H1 (cell line): ENCODE data around the gene CLDN9. TPM values are rescaled to one million over a fixed set of nuclear protein-coding genes. Genes with fewer than 3 reads are reported as not detected.

Source experiments
- CTCF ChIA-PET: fragments of 300-600 bp; sonication (Branson Sonifier 250); formaldehyde crosslinking; loops from one replicate; lab custom pipeline; 2021; ENCODE audit not compliant: partially characterized antibody; lab: Charles Lee
- POLR2A ChIA-PET: fragments of 300-600 bp; sonication (Branson Sonifier 250); formaldehyde crosslinking; loops from one replicate; lab custom pipeline; 2021; ENCODE audit warnings: inconsistent platforms; ENCODE audit not compliant: partially characterized antibody; lab: Charles Lee
- DNase-seq, 2 experiments: peaks; one replicate each; pipeline versions ENCODE4 v3.0.0 to v3.0.0-alpha.2; 2010 to 2022; ENCODE audit warnings: low spot score in 2 of 2, low read depth in 1 of 2, mixed read lengths in 1 of 2
- FAIRE-seq: peaks from 2 replicates; lab custom pipeline; 2011; peaks lifted over from hg19 to GRCh38; lab: Jason Lieb, UNC
- H2AFZ ChIP-seq: 2 replicates; pipeline ENCODE4 v1.8.1; 2012; ENCODE audit warnings: low read length, inconsistent platforms
- H2AK5ac ChIP-seq: 2 replicates; pipeline ENCODE4 v1.6.1; 2013; ENCODE audit warnings: low read depth, low read length
- H2BK120ac ChIP-seq: replicated peaks from 2 replicates; pipeline ENCODE3; 2013; ENCODE audit warnings: low read depth, low read length, inconsistent platforms
- H2BK12ac ChIP-seq: 2 replicates; pipeline ENCODE4 v1.6.1; 2013; ENCODE audit warnings: low read depth, low read length
- H2BK15ac ChIP-seq: 2 replicates; pipeline ENCODE4 v1.6.1; 2013; ENCODE audit warnings: low read length
- H2BK20ac ChIP-seq: 2 replicates; pipeline ENCODE4 v1.6.1; 2013; ENCODE audit warnings: low read length
- H2BK5ac ChIP-seq: 2 replicates; pipeline ENCODE4 v1.6.1; 2013; ENCODE audit warnings: low read depth, low read length
- H3K14ac ChIP-seq: 2 replicates; pipeline ENCODE4 v1.6.1; 2013; ENCODE audit warnings: inconsistent platforms; ENCODE audit not compliant: insufficient read length
- H3K18ac ChIP-seq: 2 replicates; pipeline ENCODE4 v1.6.1; 2013; ENCODE audit warnings: low read length; ENCODE audit errors: extremely low read depth
- H3K23ac ChIP-seq: 2 replicates; pipeline ENCODE4 v1.6.1; 2013; ENCODE audit warnings: inconsistent platforms; ENCODE audit not compliant: insufficient read length
- H3K23me2 ChIP-seq: 2 replicates; pipeline ENCODE4 v1.6.1; 2013; ENCODE audit warnings: low read depth, low read length
- H3K27ac ChIP-seq: 2 replicates; pipeline ENCODE4 v1.6.1; 2011; ENCODE audit warnings: low read depth, low read length, inconsistent platforms
- H3K27me3 ChIP-seq, 4 experiments: replicated peaks in 1 of 4; 1 replicate in 1 of 4; 2 replicates in 3 of 4; pipeline versions ENCODE4 v1.6.1 to v1.8.1; 2011 to 2013; ENCODE audit warnings: low read length in 3 of 4, mild to moderate bottlenecking in 3 of 4, inconsistent platforms in 2 of 4, mixed read lengths in 2 of 4, moderate library complexity in 1 of 4; ENCODE audit not compliant: control insufficient read depth in 3 of 4, insufficient read depth in 3 of 4; ENCODE audit errors: extremely low read depth in 1 of 4
- H3K36me3 ChIP-seq, 4 experiments: 2 replicates each; pipeline versions ENCODE4 v1.6.1 to v1.8.1; 2011 to 2013; ENCODE audit warnings: mild to moderate bottlenecking in 4 of 4, low read length in 3 of 4, moderate library complexity in 2 of 4, control low read depth in 1 of 4, inconsistent platforms in 1 of 4; ENCODE audit not compliant: insufficient read depth in 4 of 4, control insufficient read depth in 2 of 4
- H3K4ac ChIP-seq: replicated peaks from 2 replicates; pipeline ENCODE3; 2013; ENCODE audit warnings: low read length, low read depth, mixed read lengths, inconsistent platforms; ENCODE audit not compliant: insufficient read length
- H3K4me1 ChIP-seq, 4 experiments: replicated peaks in 1 of 4; 1 replicate in 1 of 4; 2 replicates in 3 of 4; pipeline versions ENCODE4 v1.6.1 to v1.8.1; 2011 to 2013; ENCODE audit warnings: low read length in 3 of 4, inconsistent platforms in 2 of 4, mixed read lengths in 1 of 4; ENCODE audit not compliant: insufficient read depth in 4 of 4, control insufficient read depth in 3 of 4
- H3K4me2 ChIP-seq, 2 experiments: 2 replicates each; pipeline versions ENCODE4 v1.6.1 to v1.8.1; 2011 to 2013; ENCODE audit warnings: low read depth in 2 of 2, low read length in 2 of 2, control low read depth in 1 of 2, inconsistent platforms in 1 of 2, mild to moderate bottlenecking in 1 of 2; ENCODE audit not compliant: insufficient read depth in 1 of 2
- H3K4me3 ChIP-seq, 4 experiments: fragments of 200-600, 300-600 bp in 1 of 4; sonication (generic), shearing (Covaris generic), sonication (Bioruptor Twin) in 1 of 4; 2 replicates each; pipeline versions ENCODE4 v1.5.1 to v1.8.1; 2011 to 2016; ENCODE audit warnings: low read length in 4 of 4, low read depth in 3 of 4, control low read depth in 2 of 4, inconsistent platforms in 2 of 4, mild to moderate bottlenecking in 2 of 4, mixed read lengths in 1 of 4, moderate library complexity in 1 of 4; ENCODE audit not compliant: insufficient read depth in 2 of 4; ENCODE audit errors: extremely low read depth in 1 of 4
- H3K56ac ChIP-seq: replicated peaks from 2 replicates; pipeline ENCODE3; 2013; ENCODE audit warnings: low read depth, mild to moderate bottlenecking, mixed read lengths, low read length, inconsistent platforms; ENCODE audit not compliant: insufficient read length
- H3K79me1 ChIP-seq: 2 replicates; pipeline ENCODE4 v1.6.1; 2013; ENCODE audit warnings: low read depth, low read length, control low read depth
- H3K79me2 ChIP-seq, 2 experiments: 2 replicates each; pipeline versions ENCODE4 v1.6.1 to v1.8.1; 2012 to 2013; ENCODE audit warnings: low read length in 2 of 2, mild to moderate bottlenecking in 2 of 2, inconsistent platforms in 1 of 2; ENCODE audit not compliant: insufficient read depth in 2 of 2, control insufficient read depth in 1 of 2
- H3K9ac ChIP-seq, 4 experiments: replicated peaks in 1 of 4; 1 replicate in 1 of 4; 2 replicates in 3 of 4; pipeline versions ENCODE4 v1.6.1 to v1.8.1; 2011 to 2013; ENCODE audit warnings: low read depth in 3 of 4, low read length in 3 of 4, control low read depth in 2 of 4, mild to moderate bottlenecking in 2 of 4, moderate library complexity in 2 of 4, inconsistent platforms in 1 of 4; ENCODE audit errors: extremely low read depth in 1 of 4
- H3K9me3 ChIP-seq, 2 experiments: 2 replicates each; pipeline versions ENCODE4 v1.6.1 to v1.8.1; 2012 to 2013; ENCODE audit warnings: mild to moderate bottlenecking in 2 of 2, moderate library complexity in 2 of 2, control low read depth in 1 of 2, inconsistent platforms in 1 of 2, low read depth in 1 of 2, low read length in 1 of 2, mixed read lengths in 1 of 2; ENCODE audit not compliant: insufficient read depth in 2 of 2
- H4K20me1 ChIP-seq, 2 experiments: replicated peaks in 1 of 2; 2 replicates each; pipeline versions ENCODE3 to v1.8.1; 2011 to 2013; ENCODE audit warnings: inconsistent platforms in 2 of 2, low read length in 2 of 2, mild to moderate bottlenecking in 1 of 2; ENCODE audit not compliant: insufficient read depth in 2 of 2, control insufficient read depth in 1 of 2
- H4K5ac ChIP-seq: 2 replicates; pipeline ENCODE4 v1.6.1; 2013; ENCODE audit warnings: low read length, low read depth, mixed read lengths, inconsistent platforms; ENCODE audit not compliant: insufficient read length
- H4K8ac ChIP-seq: 2 replicates; pipeline ENCODE4 v1.8.0; 2013; ENCODE audit warnings: mild to moderate bottlenecking, moderate library complexity, low read length, inconsistent platforms; ENCODE audit not compliant: insufficient read depth; ENCODE audit errors: extremely low read depth
- H4K91ac ChIP-seq: replicated peaks from 2 replicates; pipeline ENCODE3; 2013; ENCODE audit warnings: low read length, mixed read lengths, inconsistent platforms; ENCODE audit not compliant: insufficient read length
- CHD2 ChIP-seq: IDR thresholded peaks from 2 replicates; pipeline ENCODE4 v1.6.1; 2012; ENCODE audit warnings: low read length, improper control_type of control experiment
- PHF8 ChIP-seq: fragments of 200-600 bp; sonication (generic); conservative IDR thresholded peaks from 2 replicates; pipeline ENCODE4 v1.7.1; 2012; ENCODE audit warnings: low read depth, mild to moderate bottlenecking, inconsistent platforms, low read length, moderate library complexity
- SP1 ChIP-seq: IDR thresholded peaks from 2 replicates; pipeline ENCODE4 v1.6.1; 2011; ENCODE audit warnings: low read depth, low read length
- WGBS, 2 experiments: shearing (Covaris generic) in 1 of 2; methylation state at CpG; one replicate each; pipeline versions ENCODE4 v1.1.6 to v1.1.7; 2013 to 2015; ENCODE audit warnings: low lambda C conversion rate in 2 of 2, mixed read lengths in 2 of 2, inconsistent platforms in 1 of 2, low coverage in 1 of 2, missing lambda C conversion rate in 1 of 2; ENCODE audit not compliant: insufficient replicate concordance in 2 of 2, insufficient coverage in 1 of 2, insufficient read length in 1 of 2; ENCODE audit errors: extremely low coverage in 1 of 2, missing lambda C conversion rate in 1 of 2; 5-methylcytosine and 5-hydroxymethylcytosine counted together
- polyA plus RNA-seq, 7 experiments: library from polyadenylated mRNA; depleted of rRNA in 3 of 7; stranded (reverse) in 5 of 7; unstranded in 2 of 7; fragments of >200 nt in 5 of 7; fragments of 200-250 nt in 2 of 7; gene quantifications; 1 replicate in 5 of 7; 2 replicates in 1 of 7; 4 replicates in 1 of 7; pipeline versions ENCODE4 v1.2.1 to v1.2.3, GENCODE V29; 2011 to 2013; ENCODE audit warnings: missing spikeins in 2 of 7, mixed read lengths in 2 of 7
- total RNA-seq: library from RNA; stranded (reverse); fragmentation: NEBNext Ultra II Directional; extraction: Animal tissue kit (Norgen Biotek cat#: 25700); gene quantifications from 2 replicates; pipeline ENCODE4 v1.2.1, GENCODE V29; 2021

Gene CLDN9
- total and polyA plus RNA-seq, 2 of the 8 experiments (the other 6 are each of a cell fraction or from before 2014, with no cell fraction given), result 0.60 to 0.89 TPM

DNA sequence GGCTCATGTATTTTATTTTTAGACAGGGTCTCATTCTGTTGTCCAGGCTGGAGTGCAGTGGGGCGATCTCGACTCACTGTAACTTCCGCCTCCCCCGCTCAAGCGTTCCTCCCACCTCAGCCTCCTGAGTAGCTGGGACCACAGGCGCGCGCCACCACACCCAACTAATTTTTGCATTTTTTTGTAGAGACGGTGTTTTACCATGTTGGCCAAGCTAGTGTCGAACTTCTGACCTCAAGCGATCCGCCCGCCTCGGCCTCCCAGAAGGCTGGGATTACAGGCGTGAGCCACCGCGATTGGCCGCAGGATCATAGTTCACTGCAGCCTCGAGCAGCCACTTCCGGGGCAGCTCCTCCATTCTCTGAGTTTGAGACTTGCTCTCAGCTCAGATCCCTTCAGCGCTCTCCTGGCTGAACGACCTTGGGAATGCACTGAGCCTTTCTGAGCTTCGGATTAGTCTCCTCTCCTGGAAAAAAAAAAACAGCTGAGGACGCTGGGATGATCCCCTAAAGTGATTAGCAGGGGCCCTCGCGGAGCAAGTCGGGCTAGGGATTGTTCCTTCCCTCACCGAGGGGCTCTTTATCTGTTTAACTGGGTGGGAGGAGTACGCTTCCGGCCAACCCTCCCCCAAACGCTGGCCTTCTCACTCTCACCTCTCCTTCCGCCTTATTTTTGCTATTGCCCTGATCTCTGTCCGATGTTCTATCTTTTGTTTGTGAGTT lies 31.4 kb upstream of the CLDN9 start:
- TF ChIP-seq PHF8, result 0 out of 2 replicates have a peak, but pooled peaks have one; percentile 25
- no peak for TF ChIP-seq CHD2
- TF ChIP-seq SP1, result peak; percentile 31; the same call in 1 of the 2 replicates
- TF ChIP-seq, all 59 proteins: peak for 2
- DNase-seq (no peak), FAIRE-seq (no peak)
- Histone ChIP-seq H3K79me1 (peaks cover 6% of the 10 kb centered on the region), H3K27ac (0 out of 2 replicates have a peak overlapping the region, but pooled peaks have one; percentile 28), H3K4me1 (peaks cover 3 to 23% (median 14%) of the 10 kb centered on the region in 4 experiments), H3K9me3 (no peaks in the 10 kb centered on the region), H2AK5ac (peak overlapping the region; percentile 68; the same call in 1 of the 2 replicates), H3K23me2 (peaks cover 12% of the 10 kb centered on the region; the same call in 1 of the 2 replicates), H3K79me2 (peaks cover 0 to 8% of the 10 kb centered on the region in 2 experiments; a peak in 2 of 4 replicates), H4K5ac (peak overlapping the region; percentile 78), H3K4ac (peak overlapping the region; percentile 83), H2BK20ac (peak overlapping the region; percentile 17; the same call in 1 of the 2 replicates), H3K4me2 (peak overlapping the region; percentile 38 to 93), H3K36me3 (peaks cover 0 to 11% (median 4%) of the 10 kb centered on the region in 4 experiments; a peak in 5 of 8 replicates), H4K20me1 (peaks cover 10 to 16% of the 10 kb centered on the region in 2 experiments), H4K91ac (peak overlapping the region; percentile 95), H4K8ac (peak overlapping the region; percentile 98), H2BK5ac (peak overlapping the region; percentile 97), H3K18ac (peak overlapping the region; percentile 66), H2BK12ac (peak overlapping the region; percentile 86), H3K23ac (no peak overlapping the region), H2BK120ac (peak overlapping the region; percentile 68), H3K4me3 (peak overlapping the region; percentile 7 to 78 (median 38); a peak in 5 of 8 replicates), H3K9ac (no peak overlapping the region; a peak in 2 of 7 replicates), H3K14ac (no peak overlapping the region), H2AFZ (no peak overlapping the region), H2BK15ac (peak overlapping the region; percentile 92; the same call in 1 of the 2 replicates), H3K27me3 (no peaks in the 10 kb centered on the region; a peak in 1 of 7 replicates), H3K56ac (peak overlapping the region; percentile 54)
- 47% methylated on average over 33 of the region's 33 CpGs; no CpG with 5 or more reads in 1 of the 2 experiments for WGBS, 2 experiments
- POLR2A ChIA-PET, result interaction anchor here (0.6 to 25.4 kb wide), 13 partner anchors 9 to 118 kb away, joined by 3 to 455 read pairs (median 11); partner anchors contain the start of genes CLDN6, HCFC1R1, KREMEN2 and PAQR4
- CTCF ChIA-PET, result interaction anchor here (0.7 to 3.7 kb wide), 12 partner anchors 10 to 214 kb away, joined by 3 to 27 read pairs (median 6); partner anchors contain the start of genes CLDN6 and PAQR4
